ENCODE results near the gene TMEM89.
A peak's percentile ranks its signal among the peaks of the same experiment; 100 is the strongest.

The TMEM89 gene

DNA sequence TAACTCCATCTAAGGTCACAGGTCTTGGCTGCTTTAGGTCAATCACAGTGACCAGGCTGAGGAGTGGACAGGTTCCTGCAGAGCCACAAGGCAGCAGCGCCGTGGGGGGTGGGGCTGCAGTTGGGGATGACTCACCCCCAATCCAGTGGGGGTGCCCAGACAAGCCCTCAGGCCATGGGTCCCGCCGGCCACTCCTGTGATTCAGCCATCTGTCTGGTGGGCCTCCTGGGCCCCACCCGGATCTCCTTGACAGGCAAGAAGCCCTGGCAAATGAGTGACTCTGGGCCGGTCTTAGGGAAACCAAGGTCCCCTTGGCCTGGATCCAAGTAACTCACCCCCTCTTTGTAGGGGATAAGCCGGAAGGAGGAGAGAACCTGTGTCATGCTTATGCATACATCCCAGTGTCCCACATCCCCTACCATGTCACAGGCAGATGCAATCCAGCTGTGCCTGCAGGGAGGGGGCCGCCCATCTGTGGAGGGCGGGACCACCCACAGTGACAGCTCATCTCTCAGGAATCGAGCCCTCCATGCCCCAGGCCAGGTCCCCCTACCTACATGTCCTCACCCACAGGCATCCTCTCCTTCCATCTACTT, 25.9 kb downstream of the TMEM89 start:
- peak; percentile 84 for DNase-seq (ENCODE audit: low read depth)
- TF ChIP-seq, protein P1, sequence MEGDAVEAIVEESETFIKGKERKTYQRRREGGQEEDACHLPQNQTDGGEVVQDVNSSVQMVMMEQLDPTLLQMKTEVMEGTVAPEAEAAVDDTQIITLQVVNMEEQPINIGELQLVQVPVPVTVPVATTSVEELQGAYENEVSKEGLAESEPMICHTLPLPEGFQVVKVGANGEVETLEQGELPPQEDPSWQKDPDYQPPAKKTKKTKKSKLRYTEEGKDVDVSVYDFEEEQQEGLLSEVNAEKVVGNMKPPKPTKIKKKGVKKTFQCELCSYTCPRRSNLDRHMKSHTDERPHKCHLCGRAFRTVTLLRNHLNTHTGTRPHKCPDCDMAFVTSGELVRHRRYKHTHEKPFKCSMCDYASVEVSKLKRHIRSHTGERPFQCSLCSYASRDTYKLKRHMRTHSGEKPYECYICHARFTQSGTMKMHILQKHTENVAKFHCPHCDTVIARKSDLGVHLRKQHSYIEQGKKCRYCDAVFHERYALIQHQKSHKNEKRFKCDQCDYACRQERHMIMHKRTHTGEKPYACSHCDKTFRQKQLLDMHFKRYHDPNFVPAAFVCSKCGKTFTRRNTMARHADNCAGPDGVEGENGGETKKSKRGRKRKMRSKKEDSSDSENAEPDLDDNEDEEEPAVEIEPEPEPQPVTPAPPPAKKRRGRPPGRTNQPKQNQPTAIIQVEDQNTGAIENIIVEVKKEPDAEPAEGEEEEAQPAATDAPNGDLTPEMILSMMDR (conservative IDR thresholded peaks at IDR 0.05; ENCODE audit: low read length): no peak
- H3K4me3 ChIP-seq (ENCODE audit: low read length): peak overlapping the region; percentile 64

DNA sequence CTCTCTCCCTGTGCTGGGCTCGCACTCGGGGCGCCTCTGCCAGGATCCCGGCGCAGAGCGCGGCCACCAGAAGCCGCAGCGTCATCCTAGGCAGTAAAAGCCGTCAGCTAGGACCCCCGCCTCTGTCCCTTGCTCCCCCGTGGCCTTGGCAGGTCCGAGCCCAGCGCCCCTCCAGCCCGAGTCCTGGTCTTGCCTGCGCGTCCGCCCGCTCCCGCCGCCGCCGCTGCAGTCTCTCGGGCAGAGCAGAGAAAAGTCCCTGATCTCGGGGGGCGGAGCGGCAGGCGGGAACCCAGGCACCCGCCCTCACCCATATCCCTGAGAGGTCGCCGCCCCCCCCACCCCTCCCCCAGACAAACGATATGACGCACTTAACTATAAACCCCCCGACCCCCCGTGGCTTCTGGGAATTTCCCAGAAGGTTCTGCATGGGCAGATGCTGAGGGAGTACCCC, 26.5 kb downstream of the TMEM89 start, which contains the start of gene COL7A1:
Gene COL7A1, minus strand, starts transcription at position 255 of the 451 bp plus-strand sequence. Its CDS starts 170 bp downstream, at position 85.
- TF ChIP-seq, protein P1 (conservative IDR thresholded peaks at IDR 0.05; ENCODE audit: low read length): no peak
- peak within 1 kb of the TSS; percentile 64 for H3K4me3 ChIP-seq (ENCODE audit: low read length)
- peak; percentile 31 for DNase-seq (ENCODE audit: low read depth)

DNA sequence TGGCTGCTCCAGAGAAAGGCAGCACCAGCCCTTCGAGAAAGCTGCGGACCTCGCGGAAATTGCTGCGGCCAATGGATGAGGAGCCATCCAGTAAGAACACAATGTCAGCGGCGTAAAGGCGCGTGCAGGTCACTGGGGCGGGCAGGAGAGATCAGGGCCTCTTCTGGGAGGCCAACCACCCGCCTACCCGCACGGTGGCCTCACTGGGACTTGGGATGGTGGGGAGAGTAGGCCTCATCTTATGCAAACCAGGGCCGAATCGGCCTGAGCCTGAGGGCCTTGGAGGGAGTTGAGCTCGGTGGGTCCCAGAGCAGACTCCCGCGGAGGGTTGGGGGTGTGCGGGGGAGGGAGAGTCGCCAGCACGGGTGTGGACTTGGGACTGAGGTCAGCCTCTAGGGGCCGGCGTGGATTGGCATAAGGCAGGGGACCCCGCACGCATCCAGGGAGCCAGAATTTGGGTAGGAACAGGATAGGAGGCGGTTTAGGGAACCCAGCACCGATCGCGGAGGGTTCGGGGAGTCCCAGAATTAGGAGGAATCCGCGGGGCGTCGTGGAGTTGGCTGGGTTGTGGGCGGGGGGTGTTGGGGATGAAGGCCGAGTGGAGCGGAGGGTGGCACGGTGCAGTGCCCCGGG, 27.0 kb downstream of the TMEM89 start:
- peak; percentile 48 for DNase-seq (ENCODE audit: low read depth)
- peak overlapping the region; percentile 64 for H3K4me3 ChIP-seq (ENCODE audit: low read length)
- TF ChIP-seq, protein P1 (conservative IDR thresholded peaks at IDR 0.05; ENCODE audit: low read length): no peak

DNA sequence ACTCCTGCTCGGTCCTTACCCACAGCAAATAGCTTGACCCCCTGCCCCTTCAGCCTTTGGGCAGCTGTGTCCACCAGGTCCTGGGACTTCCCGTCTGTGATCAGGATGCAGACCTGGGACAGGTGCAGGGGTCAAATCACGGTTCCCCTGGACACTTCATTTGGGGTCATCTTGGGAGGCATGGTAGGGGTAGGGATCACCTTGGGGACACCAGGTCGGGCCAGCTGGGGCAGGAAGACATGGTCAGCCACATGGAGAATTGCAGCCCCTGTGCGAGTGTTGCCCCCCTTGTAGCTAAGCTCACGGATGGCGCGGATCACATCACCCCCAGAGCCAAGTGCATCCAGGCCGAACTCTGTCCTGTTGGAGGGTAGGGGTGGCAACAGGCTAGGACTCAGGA, 28.2 kb downstream of the TMEM89 start:
- no peak overlapping the region; the same call in 1 of the 2 replicates for H3K4me3 ChIP-seq (ENCODE audit: low read length)
- TF ChIP-seq, protein P1 (conservative IDR thresholded peaks at IDR 0.05; ENCODE audit: low read length): no peak
- DNase-seq (ENCODE audit: low read depth): no peak

DNA sequence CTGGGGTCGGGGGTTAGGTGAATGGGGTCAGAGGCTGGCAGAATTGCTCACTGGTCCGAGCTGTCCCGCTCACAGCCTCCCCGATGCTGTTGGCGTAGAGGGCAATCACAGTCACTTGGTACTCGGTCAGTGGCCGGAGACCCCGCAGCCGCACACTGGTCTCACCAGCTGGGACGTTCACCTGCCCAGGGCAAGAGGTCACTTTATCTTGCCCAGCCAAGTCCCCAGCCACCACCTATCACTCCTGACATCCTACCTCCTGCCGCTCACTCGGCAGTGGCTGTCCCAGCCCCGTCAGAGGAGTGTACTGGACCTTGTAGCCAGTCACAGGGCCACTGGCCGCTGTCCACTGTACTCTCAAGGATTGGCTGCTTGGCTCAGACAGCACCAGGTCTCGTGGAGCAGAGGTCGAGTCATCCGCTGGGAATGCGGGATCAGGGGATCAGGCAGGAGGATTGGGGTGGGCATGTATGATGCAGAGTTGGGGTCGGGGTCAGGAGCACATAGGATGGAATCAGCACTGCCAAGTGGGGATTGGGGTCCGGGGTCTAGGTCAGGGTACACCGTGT, 29.0 kb downstream of the TMEM89 start:
- H3K4me3 ChIP-seq (ENCODE audit: low read length): no peak overlapping the region
- TF ChIP-seq, protein P1 (conservative IDR thresholded peaks at IDR 0.05; ENCODE audit: low read length): no peak
- peak; percentile 8 for DNase-seq (ENCODE audit: low read depth)

DNA sequence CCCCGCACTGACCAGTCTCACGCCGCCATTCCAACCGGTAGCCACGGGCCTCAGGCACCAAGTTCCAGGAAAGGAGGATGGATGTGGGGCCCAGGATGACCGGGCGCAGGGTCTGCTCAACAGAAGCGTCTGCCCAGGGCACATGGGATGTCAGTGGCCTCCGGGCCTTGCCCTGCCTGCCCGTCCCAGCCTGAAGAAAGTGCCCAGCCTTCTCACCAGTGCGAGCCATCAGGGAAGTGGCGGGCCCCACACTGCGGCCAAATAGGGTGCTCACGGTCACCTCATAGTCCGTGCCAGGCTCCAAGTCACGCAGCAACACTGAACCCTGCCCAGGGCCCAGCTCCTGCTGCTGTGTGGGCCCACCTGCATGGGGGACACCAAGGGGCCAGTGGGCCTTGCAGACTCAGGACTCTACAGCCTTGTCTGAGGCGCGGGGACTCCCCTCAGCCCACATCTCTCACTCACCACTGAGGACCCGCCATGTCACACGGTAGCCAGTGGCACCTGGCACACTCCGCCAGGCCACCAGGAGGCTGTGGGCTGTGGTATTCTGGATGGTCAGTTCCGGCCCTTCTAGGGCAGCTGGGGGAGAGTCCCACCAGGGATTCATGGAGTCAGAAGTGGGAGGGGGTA, 29.6 kb downstream of the TMEM89 start:
- no peak overlapping the region for H3K4me3 ChIP-seq (ENCODE audit: low read length)
- TF ChIP-seq, protein P1 (conservative IDR thresholded peaks at IDR 0.05; ENCODE audit: low read length): no peak
- no peak for DNase-seq (ENCODE audit: low read depth)

All from AG10803 (cell line).